Endothelial cell of umbilical vein (primary cell): ENCODE measurements around the gene CAPN7. TPM values are rescaled to one million over a fixed set of nuclear protein-coding genes. Genes with fewer than 3 reads are reported as not detected.

Experiments used
- BruUV-seq: library from RNA; stranded (reverse); fragments of 400-500 nt; replicated peaks from 2 replicates; lab custom pipeline; 2021; lab: Mats Ljungman, UMichigan
- CTCF ChIA-PET: fragments of 300-600, 350-600 bp; sonication (Branson Sonifier 250); formaldehyde crosslinking; loops from one replicate; lab custom pipeline; 2021; ENCODE audit warnings: antibody characterized with exemption, inconsistent platforms; lab: Charles Lee
- POLR2A ChIA-PET: fragments of 300-600, 350-600 bp; sonication (Branson Sonifier 250); formaldehyde crosslinking; loops from one replicate; lab custom pipeline; 2021; ENCODE audit warnings: antibody characterized with exemption, inconsistent platforms; lab: Charles Lee
- DNase-seq: peaks from one replicate; pipeline ENCODE4 v3.0.0-alpha.2; 2011; ENCODE audit warnings: low read depth, low spot score
- FAIRE-seq: peaks from 2 replicates; lab custom pipeline; 2011; peaks lifted over from hg19 to GRCh38; lab: Jason Lieb, UNC
- H2AFZ ChIP-seq: 2 replicates; pipeline ENCODE4 v1.6.0; 2012; ENCODE audit warnings: low read depth, low read length, control low read depth, inconsistent platforms
- H3K27ac ChIP-seq: 2 replicates; pipeline ENCODE4 v1.5.1; 2011; ENCODE audit warnings: low read depth, mild to moderate bottlenecking, control low read depth, low read length, moderate library complexity; ENCODE audit not compliant: insufficient read depth
- H3K27me3 ChIP-seq, 2 experiments: 2 replicates each; pipeline versions ENCODE4 v1.6.0 to v1.6.1; 2011; ENCODE audit warnings: low read length in 2 of 2, mixed read lengths in 1 of 2; ENCODE audit not compliant: control insufficient read depth in 2 of 2, insufficient read depth in 2 of 2
- H3K36me3 ChIP-seq, 2 experiments: 2 replicates in 1 of 2; 3 replicates in 1 of 2; pipeline ENCODE4 v1.5.1; 2011; ENCODE audit warnings: low read length in 2 of 2, mild to moderate bottlenecking in 1 of 2, moderate library complexity in 1 of 2; ENCODE audit not compliant: control insufficient read depth in 2 of 2, insufficient read depth in 2 of 2; ENCODE audit errors: extremely low read depth in 1 of 2
- H3K4me1 ChIP-seq: 3 replicates; pipeline ENCODE4 v1.5.1; 2011; ENCODE audit warnings: mild to moderate bottlenecking, low read length; ENCODE audit not compliant: control insufficient read depth, insufficient read depth; ENCODE audit errors: extremely low read depth
- H3K4me2 ChIP-seq: 2 replicates; pipeline ENCODE4 v1.6.1; 2011; ENCODE audit warnings: low read length, control low read depth, mixed read lengths; ENCODE audit not compliant: insufficient read depth
- H3K4me3 ChIP-seq, 3 experiments: fragments of 200-600 bp in 1 of 3; sonication (generic), shearing (Covaris generic) in 1 of 3; replicated peaks in 1 of 3; 2 replicates each; pipeline ENCODE4 v1.5.1; 2011 to 2016; ENCODE audit warnings: control low read depth in 3 of 3, low read length in 3 of 3, mild to moderate bottlenecking in 2 of 3, inconsistent platforms in 1 of 3, low read depth in 1 of 3, moderate library complexity in 1 of 3; ENCODE audit not compliant: insufficient read depth in 1 of 3
- H3K79me2 ChIP-seq: 2 replicates; pipeline ENCODE4 v1.6.0; 2012; ENCODE audit warnings: low read length, inconsistent platforms; ENCODE audit not compliant: control insufficient read depth, insufficient read depth
- H3K9ac ChIP-seq: replicated peaks from 2 replicates; pipeline ENCODE3; 2011; ENCODE audit warnings: low read length, control low read depth; ENCODE audit not compliant: insufficient read depth; ENCODE audit errors: extremely low read depth
- H3K9me1 ChIP-seq: replicated peaks from 3 replicates; pipeline ENCODE4 v1.6.0; 2011; ENCODE audit warnings: mild to moderate bottlenecking, low read length; ENCODE audit not compliant: control insufficient read depth, insufficient read depth; ENCODE audit errors: extremely low read depth
- H3K9me3 ChIP-seq: replicated peaks from 2 replicates; pipeline ENCODE4 v1.5.1; 2012; ENCODE audit warnings: low read length, inconsistent platforms; ENCODE audit not compliant: control insufficient read depth, insufficient read depth
- H4K20me1 ChIP-seq: replicated peaks from 2 replicates; pipeline ENCODE3; 2011; ENCODE audit warnings: mild to moderate bottlenecking, low read length; ENCODE audit not compliant: control insufficient read depth, insufficient read depth; ENCODE audit errors: extremely low read depth
- CTCF ChIP-seq, 2 donors: IDR thresholded peaks; 1 replicate in 1 of 2; 2 replicates in 1 of 2; pipeline ENCODE4 v1.5.1; 2011; ENCODE audit warnings: low read length in 2 of 2, mild to moderate bottlenecking in 2 of 2, moderate library complexity in 2 of 2, control low read depth in 1 of 2, inconsistent platforms in 1 of 2, low read depth in 1 of 2; ENCODE audit not compliant: insufficient read depth in 1 of 2; ENCODE audit errors: extremely low read depth in 1 of 2
- EZH2 ChIP-seq: IDR thresholded peaks from 2 replicates; pipeline ENCODE4 v1.6.1; 2012; ENCODE audit warnings: borderline replicate concordance, low read depth, mild to moderate bottlenecking, moderate library complexity, low read length, inconsistent platforms; ENCODE audit not compliant: severe bottlenecking
- FOS ChIP-seq: IDR thresholded peaks from 2 replicates; pipeline ENCODE4 v1.6.1; 2011; ENCODE audit warnings: mild to moderate bottlenecking, low read length, moderate library complexity, borderline replicate concordance; ENCODE audit not compliant: insufficient read depth
- GATA2 ChIP-seq: IDR thresholded peaks from 2 replicates; pipeline ENCODE4 v1.7.0; 2011; ENCODE audit warnings: low read depth, mild to moderate bottlenecking, moderate library complexity, mixed read lengths, low read length; ENCODE audit not compliant: insufficient read length, insufficient read depth
- JUN ChIP-seq: IDR thresholded peaks from 2 replicates; pipeline ENCODE4 v1.6.1; 2011; ENCODE audit warnings: borderline replicate concordance, low read depth; ENCODE audit not compliant: insufficient read length, insufficient read depth
- MAX ChIP-seq: IDR thresholded peaks from 2 replicates; pipeline ENCODE4 v1.6.1; 2011; ENCODE audit not compliant: insufficient read depth, insufficient read length
- MYC ChIP-seq: IDR thresholded peaks from one replicate; pipeline ENCODE4 v1.6.1; 2011; ENCODE audit warnings: mild to moderate bottlenecking, low read depth, low read length
- POLR2A ChIP-seq: IDR thresholded peaks from 2 replicates; pipeline ENCODE4 v1.6.1; 2012; ENCODE audit warnings: low read depth, mild to moderate bottlenecking, control low read depth, low read length
- POLR2AphosphoS5 ChIP-seq: IDR thresholded peaks from 2 replicates; pipeline ENCODE4 v1.6.1; 2012; ENCODE audit warnings: low read depth, mild to moderate bottlenecking, control low read depth, low read length, moderate library complexity; ENCODE audit not compliant: insufficient read depth
- dilution Hi-C: fragments of 300-500 bp; cut with MboI; formaldehyde crosslinking; loops from one replicate; pipeline ENCODE4 v1.15.0; 2019; ENCODE audit warnings: low sequenced_read_pairs; ENCODE audit not compliant: extremely low pct_ligation_motif_present
- intact Hi-C: fragments of 100-400 bp; cut with micrococcal nuclease; formaldehyde crosslinking; loops from one replicate; pipeline ENCODE4 v1.10.0; 2022
- polyA plus RNA-seq, 4 experiments: library from polyadenylated mRNA; depleted of rRNA in 3 of 4; stranded (reverse) in 3 of 4; unstranded in 1 of 4; fragments of >200 nt; gene quantifications; 2 replicates each; pipeline versions ENCODE4 v1.2.1 to v1.2.3, GENCODE V29; 2011 to 2012; ENCODE audit warnings: missing spikeins in 1 of 4
- total RNA-seq: library from RNA; stranded (reverse); gene quantifications from 2 replicates; pipeline ENCODE4 v1.2.3, GENCODE V29; 2021

The CAPN7 gene
- total and polyA plus RNA-seq, 2 donors (not counting 3 experiments of a cell fraction or from before 2014, with no cell fraction given): 13.2 to 32.7 TPM

DNA sequence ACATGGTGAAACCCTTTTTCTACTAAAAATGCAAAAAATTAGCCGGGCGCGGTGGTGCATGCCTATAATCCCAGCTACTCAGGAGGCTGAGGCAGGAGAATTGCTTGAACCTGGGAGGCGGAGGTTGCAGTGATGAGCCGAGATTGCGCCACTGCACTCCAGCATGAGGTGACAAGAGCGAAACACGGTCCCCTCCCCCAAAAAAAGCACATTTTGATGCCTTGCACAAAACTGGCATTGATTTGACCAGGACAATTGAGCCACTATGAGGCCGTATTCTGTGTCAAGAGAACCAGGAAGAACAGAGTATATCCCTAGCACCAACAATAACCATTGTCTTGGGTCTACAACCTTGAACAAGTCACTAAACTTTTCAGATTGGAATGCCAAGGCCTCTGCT lies 75.8 kb downstream of the CAPN7 start:
- Histone ChIP-seq H3K27ac (no peak overlapping the region), H2AFZ (no peak overlapping the region), H4K20me1 (no peaks in the 10 kb centered on the region), H3K9me1 (no peaks in the 10 kb centered on the region), H3K9me3 (no peaks in the 10 kb centered on the region), H3K4me1 (no peaks in the 10 kb centered on the region), H3K9ac (no peak overlapping the region), H3K4me3 (no peak overlapping the region), H3K4me2 (no peak overlapping the region), H3K36me3 (peaks cover 0 to 2% of the 10 kb centered on the region in 2 experiments), H3K79me2 (peaks cover 83% of the 10 kb centered on the region), H3K27me3 (no peaks in the 10 kb centered on the region)
- dilution Hi-C loops (no loop called here), intact Hi-C loops (no loop called here)
- BruUV-seq: no TSS peak
- DNase-seq (no peak), FAIRE-seq (no peak)
- ChIA-PET POLR2A (interaction anchor here (0.6 kb wide), 1 partner anchor 9 kb away, joined by 8 read pairs; no protein-coding TSS in a partner anchor), CTCF (interaction anchor here (0.8 kb wide), 1 partner anchor 10 kb away, joined by 3 read pairs; no protein-coding TSS in a partner anchor)
- TF ChIP-seq MYC: no peak
- TF ChIP-seq POLR2AphosphoS5: no peak
- no peak for TF ChIP-seq FOS
- TF ChIP-seq EZH2: no peak
- no peak for TF ChIP-seq CTCF (IDR thresholded peaks at IDR 0.05; ENCODE audit: extremely low read depth in 1 of 2, insufficient read depth in 1 of 2, low read depth in 1 of 2, low read length in 2 of 2)

- CTCF ChIA-PET: interaction anchor here (0.8 to 2.1 kb wide), 2 partner anchors 12 to 122 kb away, joined by 3 to 6 read pairs; no protein-coding TSS in a partner anchor
- dilution Hi-C loops: no loop called here
- Histone ChIP-seq H3K9ac (no peak overlapping the region), H3K4me3 (no peak overlapping the region), H3K36me3 (peaks cover 0 to 2% of the 10 kb centered on the region in 2 experiments), H3K4me1 (no peaks in the 10 kb centered on the region), H3K9me1 (no peaks in the 10 kb centered on the region), H3K4me2 (no peak overlapping the region), H4K20me1 (no peaks in the 10 kb centered on the region), H3K27ac (no peak overlapping the region), H3K9me3 (no peaks in the 10 kb centered on the region), H3K27me3 (no peaks in the 10 kb centered on the region), H3K79me2 (peaks cover 89% of the 10 kb centered on the region), H2AFZ (no peak overlapping the region)
- no peak for FAIRE-seq
- TF ChIP-seq JUN: no peak
- no peak for TF ChIP-seq FOS
- no peak for TF ChIP-seq GATA2
- no peak for TF ChIP-seq EZH2
- no peak for TF ChIP-seq POLR2AphosphoS5
- no peak for TF ChIP-seq MAX
- no peak for TF ChIP-seq POLR2A
- no peak for TF ChIP-seq MYC
- no peak for TF ChIP-seq CTCF (IDR thresholded peaks at IDR 0.05; ENCODE audit: extremely low read depth in 1 of 2, insufficient read depth in 1 of 2, low read depth in 1 of 2, low read length in 2 of 2)
- BruUV-seq: no TSS peak
- intact Hi-C loops: no loop called here
- DNase-seq: no peak
- POLR2A ChIA-PET: no interaction called here
These were observed 77.7 kb downstream of the CAPN7 start for GRCh38 chr3:15283702-15284101.
